Stimulated activated naive CD8-positive, alpha-beta T cell treated with anti-CD3 and anti-CD28 coated beads, Interleukin-15, amount 100 ng/mL, for 72 hours (primary cell): ENCODE measurements around the gene SLC17A8.

Experiments
- ATAC-seq: fragments of 150-1000 bp; cut with Tn5 transposase; 2 replicates; pipeline ENCODE4 v1.10.0; 2021; ENCODE audit warnings: mild to moderate bottlenecking, moderate library complexity
- DNase-seq, 2 donors: peaks; one replicate each; pipeline ENCODE4 v3.0.0; 2021 to 2022
- H3K27ac Mint-ChIP-seq, 2 donors: one replicate each; pipeline ENCODE4 v1.8.0; 2022; ENCODE audit warnings: mild to moderate bottlenecking in 2 of 2, mixed read lengths in 2 of 2, moderate library complexity in 2 of 2
- H3K27me3 Mint-ChIP-seq: one replicate; pipeline ENCODE4 v1.8.0; 2022; ENCODE audit warnings: mixed read lengths
- H3K4me1 Mint-ChIP-seq: one replicate; pipeline ENCODE4 v1.8.0; 2022; ENCODE audit warnings: mild to moderate bottlenecking, mixed read lengths
- H3K4me3 Mint-ChIP-seq, 2 donors: one replicate each; pipeline ENCODE4 v1.8.0; 2022; ENCODE audit warnings: mild to moderate bottlenecking in 2 of 2, mixed read lengths in 2 of 2, moderate library complexity in 1 of 2
- H3K9me3 Mint-ChIP-seq, 2 donors: one replicate each; pipeline ENCODE4 v1.8.0; 2022; ENCODE audit warnings: mixed read lengths in 2 of 2

Gene SLC17A8

GRCh38 chr12:100434177-100434576, 77.3 kb downstream of the SLC17A8 start:
- ATAC-seq (no peak), DNase-seq (no peak)
- H3K27me3 Mint-ChIP-seq, result no peaks in the 10 kb centered on the region
- H3K27ac Mint-ChIP-seq, result no peak overlapping the region
- H3K4me3 Mint-ChIP-seq, result no peak overlapping the region
- no peaks in the 10 kb centered on the region for H3K4me1 Mint-ChIP-seq
- no peaks in the 10 kb centered on the region for H3K9me3 Mint-ChIP-seq

- ATAC-seq (no peak), DNase-seq (no peak)
- no peak overlapping the region for H3K27ac Mint-ChIP-seq
- no peaks in the 10 kb centered on the region for H3K9me3 Mint-ChIP-seq
- H3K4me1 Mint-ChIP-seq, result no peaks in the 10 kb centered on the region
- no peaks in the 10 kb centered on the region for H3K27me3 Mint-ChIP-seq
- no peak overlapping the region for H3K4me3 Mint-ChIP-seq
Measured at GRCh38 chr12:100435957-100436356, 79.1 kb downstream of the SLC17A8 start.

DNA sequence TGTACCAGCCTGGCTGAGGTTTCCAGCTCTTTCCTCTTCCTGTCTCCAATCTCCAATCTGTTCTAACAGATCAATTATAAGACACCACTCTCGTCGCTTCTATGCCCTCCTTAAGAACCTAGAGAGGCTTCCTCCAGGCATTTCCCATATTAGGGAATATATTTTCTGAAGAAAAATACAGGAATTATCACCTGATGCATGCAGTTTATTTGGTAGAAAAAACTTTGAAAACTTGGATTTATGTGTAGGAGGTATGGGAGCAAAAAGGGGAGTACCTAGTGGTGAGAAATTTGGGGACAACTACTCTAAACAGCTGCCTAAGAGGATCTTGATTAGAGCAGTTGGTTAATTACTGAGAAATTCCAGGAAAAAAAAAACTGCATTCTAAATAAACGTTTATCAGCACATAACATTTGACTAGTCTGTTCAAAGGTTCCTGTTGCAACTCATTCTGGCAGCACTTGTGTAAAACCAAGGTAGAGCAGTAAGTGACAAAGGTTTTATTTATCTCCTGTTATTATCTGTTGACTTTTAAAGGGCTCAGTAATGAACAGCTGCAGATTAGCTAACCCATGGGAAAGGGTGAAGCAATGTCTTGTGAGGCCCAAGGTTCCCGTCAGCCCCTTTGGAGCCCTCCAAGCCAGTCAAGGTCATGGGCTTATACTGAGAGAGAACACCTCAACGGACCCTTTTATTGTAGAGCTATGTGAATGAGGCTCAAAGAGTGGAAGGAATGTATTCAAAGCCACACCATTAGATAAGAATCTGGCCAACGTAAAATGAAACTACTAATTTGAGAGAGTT, 80.4 kb downstream of the SLC17A8 start:
- ATAC-seq (no peak), DNase-seq (no peak)
- no peak overlapping the region for H3K27ac Mint-ChIP-seq
- H3K4me3 Mint-ChIP-seq, result no peak overlapping the region
- H3K9me3 Mint-ChIP-seq, result no peaks in the 10 kb centered on the region
- H3K27me3 Mint-ChIP-seq, result no peaks in the 10 kb centered on the region
- no peaks in the 10 kb centered on the region for H3K4me1 Mint-ChIP-seq

DNA sequence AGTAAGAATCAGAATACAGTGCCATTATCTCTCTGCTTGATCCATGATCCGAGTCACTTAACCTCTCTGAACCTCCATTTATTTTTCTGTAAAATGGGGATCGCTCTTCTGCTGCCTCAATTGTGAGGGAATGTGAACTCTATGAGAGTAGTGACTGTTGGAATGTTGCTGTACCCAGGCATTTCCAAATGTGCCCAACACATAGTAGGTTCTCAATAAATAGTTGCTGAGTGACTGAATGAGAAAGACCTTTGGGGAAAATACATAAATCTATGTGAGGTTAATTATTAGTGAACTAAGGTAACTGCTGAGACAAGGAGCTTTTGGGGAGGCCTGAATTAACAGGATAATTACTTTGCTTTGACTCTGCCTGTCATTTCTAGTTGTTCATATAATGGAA, 82.9 kb downstream of the SLC17A8 start:
- no peaks in the 10 kb centered on the region for H3K4me1 Mint-ChIP-seq
- H3K27me3 Mint-ChIP-seq, result no peaks in the 10 kb centered on the region
- no peaks in the 10 kb centered on the region for H3K9me3 Mint-ChIP-seq
- H3K27ac Mint-ChIP-seq, result no peak overlapping the region
- ATAC-seq (no peak), DNase-seq (no peak)
- no peak overlapping the region for H3K4me3 Mint-ChIP-seq

- DNase-seq, result no peak
- H3K27me3 Mint-ChIP-seq, result peaks cover 15% of the 10 kb centered on the region
- H3K27ac Mint-ChIP-seq, result no peak overlapping the region
- H3K4me1 Mint-ChIP-seq, result no peaks in the 10 kb centered on the region
- no peak overlapping the region for H3K4me3 Mint-ChIP-seq
- no peaks in the 10 kb centered on the region for H3K9me3 Mint-ChIP-seq
- no peak for ATAC-seq
Measured at GRCh38 chr12:100442403-100442802, 85.5 kb downstream of the SLC17A8 start.

DNA sequence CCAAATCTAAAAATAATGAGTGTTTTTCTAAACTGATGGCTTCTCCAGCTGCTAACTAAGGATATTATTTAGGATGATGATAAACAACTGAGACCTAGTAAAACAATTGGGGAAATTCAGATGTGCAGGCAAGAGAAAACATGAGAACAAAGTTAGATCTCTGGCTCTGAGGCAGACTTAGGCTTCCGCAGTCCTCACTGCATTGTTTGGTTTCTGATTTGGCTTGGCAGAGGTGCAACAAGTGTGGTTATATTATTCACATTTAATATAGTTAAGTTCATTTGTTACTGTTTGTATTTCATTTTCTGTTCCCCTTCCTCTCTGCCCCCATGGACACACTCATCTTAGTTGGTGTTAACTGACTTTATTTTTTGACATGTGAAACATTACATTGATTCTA, 86.6 kb downstream of the SLC17A8 start:
- ATAC-seq (no peak), DNase-seq (no peak)
- no peak overlapping the region for H3K27ac Mint-ChIP-seq
- no peak overlapping the region for H3K4me3 Mint-ChIP-seq
- H3K4me1 Mint-ChIP-seq, result no peaks in the 10 kb centered on the region
- peaks cover 19% of the 10 kb centered on the region for H3K27me3 Mint-ChIP-seq
- H3K9me3 Mint-ChIP-seq, result no peaks in the 10 kb centered on the region

DNA sequence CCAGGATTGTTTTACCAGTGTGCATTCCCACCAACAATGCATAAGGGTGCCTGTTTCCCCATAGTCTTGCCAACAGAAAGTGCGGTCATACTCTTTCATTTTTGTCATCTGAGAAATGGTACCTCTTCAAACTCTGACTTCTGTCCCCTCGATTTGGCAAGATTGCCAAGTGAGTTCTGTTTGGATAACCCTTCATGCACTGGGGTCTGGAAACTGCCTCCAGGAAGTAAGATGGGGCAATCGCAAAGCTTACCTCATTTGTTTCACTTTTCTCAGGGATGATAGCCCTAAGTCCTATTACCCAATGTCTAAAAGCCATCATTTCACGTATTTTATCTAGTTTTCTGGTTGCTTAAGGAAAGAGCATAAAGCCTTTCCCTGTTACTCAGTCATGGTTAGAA, 88.2 kb downstream of the SLC17A8 start:
- DNase-seq (no peak), ATAC-seq (no peak)
- Mint-ChIP-seq H3K4me1 (no peaks in the 10 kb centered on the region), H3K27me3 (peaks cover 19% of the 10 kb centered on the region), H3K9me3 (no peaks in the 10 kb centered on the region), H3K27ac (no peak overlapping the region), H3K4me3 (no peak overlapping the region)

GRCh38 chr12:100447381-100447780, 90.5 kb downstream of the SLC17A8 start:
- ATAC-seq, result no peak

DNA sequence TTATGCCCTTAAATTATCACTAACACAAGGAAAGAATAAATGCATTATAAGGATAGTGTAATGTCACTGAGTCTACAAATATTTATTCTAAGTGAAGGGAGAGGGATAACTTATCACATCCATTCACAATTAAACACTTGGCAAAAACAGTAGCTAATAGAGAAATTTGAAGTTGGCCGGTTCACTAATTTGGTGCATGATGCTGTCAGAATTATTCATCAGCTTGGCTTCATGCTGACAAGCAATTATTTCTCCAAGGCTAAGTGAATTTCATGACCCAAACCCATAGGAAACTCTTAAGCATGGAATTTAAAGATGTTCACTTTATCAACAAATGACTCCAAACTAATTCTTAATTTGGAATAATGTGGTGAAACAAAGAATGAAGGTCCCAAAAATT, 91.8 kb downstream of the SLC17A8 start:
- no peak for DNase-seq
- Mint-ChIP-seq H3K4me3 (no peak overlapping the region), H3K27me3 (peaks cover 34% of the 10 kb centered on the region), H3K27ac (peak overlapping the region in 1 of 2 donors; percentile 38), H3K9me3 (no peaks in the 10 kb centered on the region), H3K4me1 (no peaks in the 10 kb centered on the region)
- ATAC-seq, result no peak

More at GRCh38 chr12:100447381-100447780, 90.5 kb downstream of the SLC17A8 start:
- no peak for DNase-seq
- H3K4me3 Mint-ChIP-seq, result no peak overlapping the region
- H3K4me1 Mint-ChIP-seq, result no peaks in the 10 kb centered on the region
- H3K27ac Mint-ChIP-seq, result no peak overlapping the region
- H3K9me3 Mint-ChIP-seq, result no peaks in the 10 kb centered on the region
- peaks cover 34% of the 10 kb centered on the region for H3K27me3 Mint-ChIP-seq

- DNase-seq, result no peak
- peaks cover 28% of the 10 kb centered on the region for H3K27me3 Mint-ChIP-seq
- H3K9me3 Mint-ChIP-seq, result no peaks in the 10 kb centered on the region
- ATAC-seq, result no peak
- no peak overlapping the region for H3K27ac Mint-ChIP-seq
- no peaks in the 10 kb centered on the region for H3K4me1 Mint-ChIP-seq
- H3K4me3 Mint-ChIP-seq, result no peak overlapping the region
Measured at GRCh38 chr12:100450735-100451134, 93.9 kb downstream of the SLC17A8 start.

- ATAC-seq, result no peak
- Mint-ChIP-seq H3K27ac (no peak overlapping the region), H3K4me1 (no peaks in the 10 kb centered on the region), H3K9me3 (no peaks in the 10 kb centered on the region), H3K4me3 (no peak overlapping the region), H3K27me3 (peaks cover 21% of the 10 kb centered on the region)
- DNase-seq, result no peak
Measured at GRCh38 chr12:100453951-100454350, 97.1 kb downstream of the SLC17A8 start.

- no peak overlapping the region for H3K27ac Mint-ChIP-seq
- H3K4me1 Mint-ChIP-seq, result no peaks in the 10 kb centered on the region
- peaks cover 21% of the 10 kb centered on the region for H3K27me3 Mint-ChIP-seq
- no peak overlapping the region for H3K4me3 Mint-ChIP-seq
- H3K9me3 Mint-ChIP-seq, result no peaks in the 10 kb centered on the region
- DNase-seq, result no peak
- no peak for ATAC-seq
Measured at GRCh38 chr12:100455896-100456295, 99.0 kb downstream of the SLC17A8 start.

- no peak overlapping the region for H3K4me3 Mint-ChIP-seq
- DNase-seq, result no peak
- H3K27me3 Mint-ChIP-seq, result peaks cover 14% of the 10 kb centered on the region
- ATAC-seq, result no peak
- no peaks in the 10 kb centered on the region for H3K9me3 Mint-ChIP-seq
- H3K27ac Mint-ChIP-seq, result no peak overlapping the region
- H3K4me1 Mint-ChIP-seq, result no peaks in the 10 kb centered on the region
Measured at GRCh38 chr12:100458191-100458590, 101.3 kb downstream of the SLC17A8 start.

- no peak overlapping the region for H3K4me3 Mint-ChIP-seq
- H3K9me3 Mint-ChIP-seq, result no peaks in the 10 kb centered on the region
- ATAC-seq (no peak), DNase-seq (no peak)
- peak overlapping the region in 1 of 2 donors; percentile 27 for H3K27ac Mint-ChIP-seq
- no peaks in the 10 kb centered on the region for H3K4me1 Mint-ChIP-seq
- peaks cover 14% of the 10 kb centered on the region for H3K27me3 Mint-ChIP-seq
Measured at GRCh38 chr12:100460702-100461101, 103.8 kb downstream of the SLC17A8 start.

DNA sequence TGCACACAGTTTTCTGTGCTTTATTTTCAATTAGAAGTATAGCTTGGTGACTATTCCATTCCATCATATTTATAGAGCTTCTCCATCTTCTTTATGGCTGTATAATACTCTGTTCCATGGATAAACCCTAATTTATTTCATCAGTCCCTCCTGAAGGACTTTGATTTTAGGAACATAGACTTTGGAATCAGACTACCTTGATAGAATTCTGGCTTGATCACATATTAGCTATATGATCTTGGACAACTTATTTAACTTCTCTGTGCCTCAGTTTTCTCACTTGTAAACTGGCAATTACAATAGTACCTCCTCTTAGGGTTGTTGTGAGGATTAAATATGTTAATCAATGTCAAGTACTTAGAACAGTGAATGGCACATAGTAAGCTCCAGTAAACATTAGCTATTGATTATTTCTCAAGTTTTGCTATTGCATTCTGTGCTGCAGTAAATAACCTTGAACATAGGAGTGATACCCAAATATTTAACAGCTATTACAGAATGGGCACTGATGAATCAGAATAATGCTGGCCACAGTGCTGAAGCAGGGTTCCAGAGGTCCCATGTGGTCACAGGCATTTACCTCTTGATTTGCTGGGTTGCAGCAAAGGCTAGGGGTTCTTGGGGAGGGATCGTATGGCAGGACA, 104.6 kb downstream of the SLC17A8 start:
- no peak for DNase-seq
- Mint-ChIP-seq H3K27ac (no peak overlapping the region), H3K4me1 (no peaks in the 10 kb centered on the region), H3K27me3 (peaks cover 14% of the 10 kb centered on the region), H3K4me3 (no peak overlapping the region), H3K9me3 (no peaks in the 10 kb centered on the region)
- no peak for ATAC-seq

GRCh38 chr12:100463661-100464060, 106.8 kb downstream of the SLC17A8 start:
- Mint-ChIP-seq H3K27me3 (peaks cover 7% of the 10 kb centered on the region), H3K9me3 (no peaks in the 10 kb centered on the region), H3K4me3 (no peak overlapping the region), H3K27ac (no peak overlapping the region), H3K4me1 (no peaks in the 10 kb centered on the region)
- ATAC-seq, result no peak
- no peak for DNase-seq
